ENCODE data around the gene WDFY1.

DNA sequence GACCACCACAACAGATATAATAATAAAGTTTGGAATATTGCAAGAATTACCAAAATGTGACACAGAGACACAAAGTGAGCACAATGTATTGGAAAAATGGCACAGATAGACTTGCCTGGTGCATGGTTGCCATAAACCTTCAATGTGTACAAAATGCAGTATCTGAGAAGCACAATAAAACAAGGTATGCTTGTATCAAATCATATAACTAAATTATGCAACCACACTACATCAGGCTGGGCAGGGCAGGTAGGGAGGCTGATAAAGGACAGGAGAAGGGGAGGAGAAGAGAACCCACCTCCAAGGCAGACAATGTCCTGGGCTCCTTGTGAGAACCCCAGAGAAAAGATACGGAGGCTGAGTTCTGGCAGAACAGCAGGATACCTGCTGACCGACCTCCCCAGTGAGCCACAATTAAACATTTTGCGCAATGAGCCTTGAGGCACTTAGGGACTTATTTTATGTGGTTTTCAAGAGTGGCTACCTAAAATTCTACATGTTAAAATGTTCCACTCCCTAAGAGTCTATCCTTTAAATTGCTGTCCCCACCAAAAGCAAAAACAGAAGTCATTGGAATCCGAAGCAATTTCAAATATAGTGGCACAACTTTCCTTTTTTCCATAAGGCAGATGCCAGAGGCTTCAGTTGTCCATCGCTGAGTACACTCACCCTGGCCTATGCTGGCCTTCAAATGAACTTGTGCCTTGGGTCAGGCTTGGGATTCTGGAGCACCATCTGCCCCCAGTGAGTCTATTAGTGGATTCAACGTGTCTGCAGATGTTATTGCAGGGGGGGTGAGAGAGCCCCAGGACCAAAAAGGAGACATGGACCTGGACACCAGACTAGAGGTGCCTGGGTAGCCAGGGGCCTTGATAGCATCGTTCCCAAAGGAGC lies 16.8 kb downstream of the WDFY1 start:
- TF ChIP-seq, protein P1, sequence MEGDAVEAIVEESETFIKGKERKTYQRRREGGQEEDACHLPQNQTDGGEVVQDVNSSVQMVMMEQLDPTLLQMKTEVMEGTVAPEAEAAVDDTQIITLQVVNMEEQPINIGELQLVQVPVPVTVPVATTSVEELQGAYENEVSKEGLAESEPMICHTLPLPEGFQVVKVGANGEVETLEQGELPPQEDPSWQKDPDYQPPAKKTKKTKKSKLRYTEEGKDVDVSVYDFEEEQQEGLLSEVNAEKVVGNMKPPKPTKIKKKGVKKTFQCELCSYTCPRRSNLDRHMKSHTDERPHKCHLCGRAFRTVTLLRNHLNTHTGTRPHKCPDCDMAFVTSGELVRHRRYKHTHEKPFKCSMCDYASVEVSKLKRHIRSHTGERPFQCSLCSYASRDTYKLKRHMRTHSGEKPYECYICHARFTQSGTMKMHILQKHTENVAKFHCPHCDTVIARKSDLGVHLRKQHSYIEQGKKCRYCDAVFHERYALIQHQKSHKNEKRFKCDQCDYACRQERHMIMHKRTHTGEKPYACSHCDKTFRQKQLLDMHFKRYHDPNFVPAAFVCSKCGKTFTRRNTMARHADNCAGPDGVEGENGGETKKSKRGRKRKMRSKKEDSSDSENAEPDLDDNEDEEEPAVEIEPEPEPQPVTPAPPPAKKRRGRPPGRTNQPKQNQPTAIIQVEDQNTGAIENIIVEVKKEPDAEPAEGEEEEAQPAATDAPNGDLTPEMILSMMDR (conservative IDR thresholded peaks at IDR 0.05): no peak
- no peak for TF ChIP-seq ZFX (IDR thresholded peaks at IDR 0.05)

All from C4-2B (cell line).